H1 (cell line): ENCODE data around the gene EPHA6. TPM values are rescaled to one million over a fixed set of nuclear protein-coding genes. Genes with fewer than 3 reads are reported as not detected.

Experiments
- BACH1 ChIP-seq: IDR thresholded peaks from 2 replicates; pipeline ENCODE4 v1.6.1; 2012; ENCODE audit warnings: low read length, improper control_type of control experiment
- CBX8 ChIP-seq: fragments of 300-800, 300-1000 bp; sonication (generic); IDR thresholded peaks from 2 replicates; pipeline ENCODE4 v1.7.1; 2016; ENCODE audit warnings: low read depth, low read length, borderline replicate concordance
- CEBPB ChIP-seq: IDR thresholded peaks from 2 replicates; pipeline ENCODE4 v1.6.1; 2012; ENCODE audit warnings: low read depth, low read length
- CTBP2 ChIP-seq: IDR thresholded peaks from 2 replicates; pipeline ENCODE4 v1.7.0; 2011; ENCODE audit warnings: borderline replicate concordance, mild to moderate bottlenecking, moderate library complexity, mixed read lengths, low read length; ENCODE audit not compliant: insufficient read depth, insufficient read length
- NRF1 ChIP-seq: IDR thresholded peaks from 2 replicates; pipeline ENCODE4 v1.6.1; 2011; ENCODE audit warnings: mild to moderate bottlenecking, low read depth, low read length, improper control_type of control experiment
- PHF8 ChIP-seq: fragments of 200-600 bp; sonication (generic); conservative IDR thresholded peaks from 2 replicates; pipeline ENCODE4 v1.7.1; 2012; ENCODE audit warnings: low read depth, mild to moderate bottlenecking, inconsistent platforms, low read length, moderate library complexity
- polyA plus RNA-seq, 7 experiments: library from polyadenylated mRNA; depleted of rRNA in 3 of 7; stranded (reverse) in 5 of 7; unstranded in 2 of 7; fragments of >200 nt in 5 of 7; fragments of 200-250 nt in 2 of 7; gene quantifications; 1 replicate in 5 of 7; 2 replicates in 1 of 7; 4 replicates in 1 of 7; pipeline versions ENCODE4 v1.2.1 to v1.2.3, GENCODE V29; 2011 to 2013; ENCODE audit warnings: missing spikeins in 2 of 7, mixed read lengths in 2 of 7
- total RNA-seq: library from RNA; stranded (reverse); fragmentation: NEBNext Ultra II Directional; extraction: Animal tissue kit (Norgen Biotek cat#: 25700); gene quantifications from 2 replicates; pipeline ENCODE4 v1.2.1, GENCODE V29; 2021
- TF ChIP-seq, protein P1 (sequence below): IDR thresholded peaks from 2 replicates; pipeline ENCODE4 v1.6.1; 2012; ENCODE audit warnings: inconsistent platforms

The EPHA6 gene
- total and polyA plus RNA-seq, 2 of the 8 experiments (the other 6 are each of a cell fraction or from before 2014, with no cell fraction given), result 0.83 to 3.2 TPM

DNA sequence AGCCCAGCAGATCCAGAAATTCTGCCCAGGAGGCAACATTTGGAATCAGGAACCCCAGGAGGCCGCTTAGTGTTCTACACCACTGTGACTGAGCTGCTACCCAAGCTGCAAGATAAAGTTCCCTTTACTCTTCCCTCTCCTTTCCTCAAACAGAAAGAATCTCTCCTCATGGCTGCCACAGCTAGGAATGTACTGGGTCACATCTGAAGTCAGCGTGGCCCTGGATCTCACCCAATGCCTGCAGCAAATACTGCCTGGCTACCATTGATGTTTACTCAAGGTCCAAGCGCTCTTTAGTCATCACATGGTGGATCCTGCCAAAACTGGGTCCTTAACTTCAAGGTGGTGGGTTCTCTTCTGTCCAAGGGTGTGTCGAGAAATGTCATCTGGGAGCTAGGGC lies 382.7 kb downstream of the EPHA6 start (continued):
- TF ChIP-seq CTBP2, result no peak
- no peak for TF ChIP-seq CEBPB
- TF ChIP-seq PHF8, result no peak
- TF ChIP-seq CBX8, result no peak
- TF ChIP-seq BACH1, result no peak
- no peak for TF ChIP-seq NRF1
- TF ChIP-seq, protein P1, sequence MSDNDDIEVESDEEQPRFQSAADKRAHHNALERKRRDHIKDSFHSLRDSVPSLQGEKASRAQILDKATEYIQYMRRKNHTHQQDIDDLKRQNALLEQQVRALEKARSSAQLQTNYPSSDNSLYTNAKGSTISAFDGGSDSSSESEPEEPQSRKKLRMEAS, result no peak
